HepG2 (cell line): ENCODE results near the gene GPSM1. TPM values are rescaled to one million over a fixed set of nuclear protein-coding genes. Genes with fewer than 3 reads are reported as not detected.
"Not testable (repeated sequence)": the region's sequence is repeated elsewhere in the genome, so short reads cannot be mapped to it uniquely, and the experiment has no call there.

Source experiments
- ATAC-seq: fragments of 200-7000 bp; cut with Tn5 transposase; 3 replicates; pipeline ENCODE4 v1.9.1; 2020; ENCODE audit warnings: mild to moderate bottlenecking, moderate library complexity
- BruUV-seq: library from RNA; stranded (reverse); fragments of 400-500 nt; replicated peaks from 2 replicates; lab custom pipeline; 2021; lab: Mats Ljungman, UMichigan
- CTCF ChIA-PET: fragments of 300-600 bp; formaldehyde crosslinking; extraction: SDS; loops from one replicate; lab custom pipeline; 2021; ENCODE audit warnings: low total read pairs, inconsistent platforms, low intra/inter-chr PET ratio; lab: Yijun Ruan, JAX
- POLR2A ChIA-PET: fragments of 350-600 bp; sonication (Branson Sonifier 250); formaldehyde crosslinking; loops from one replicate; lab custom pipeline; 2020; ENCODE audit warnings: antibody characterized with exemption, inconsistent platforms; lab: Yijun Ruan, JAX
- DNase-seq: peaks from one replicate; pipeline ENCODE4 v3.0.0-alpha.2; 2015; ENCODE audit warnings: low spot score
- FAIRE-seq: peaks from 3 replicates; lab custom pipeline; 2011; peaks lifted over from hg19 to GRCh38; lab: Jason Lieb, UNC
- H2AFZ ChIP-seq: one replicate; pipeline ENCODE4 v1.6.1; 2011; ENCODE audit warnings: low read length, inconsistent platforms
- H3K27ac ChIP-seq: fragments of 300-600 bp; 3 replicates; pipeline ENCODE4 v1.8.0; 2011; ENCODE audit warnings: mixed run types, mild to moderate bottlenecking, mixed read lengths, low read length, inconsistent platforms; ENCODE audit not compliant: insufficient read depth; ENCODE audit errors: extremely low read length
- H3K27me3 ChIP-seq, 2 experiments: fragments of 200-600 bp in 1 of 2; 2 replicates in 1 of 2; 3 replicates in 1 of 2; pipeline versions ENCODE4 v1.6.0 to v1.8.0; 2011; ENCODE audit warnings: low read length in 2 of 2, mild to moderate bottlenecking in 2 of 2, moderate library complexity in 2 of 2, inconsistent platforms in 1 of 2; ENCODE audit not compliant: insufficient read depth in 2 of 2, control insufficient read depth in 1 of 2
- H3K36me3 ChIP-seq, 2 experiments: fragments of 200-600 bp in 1 of 2; replicated peaks in 1 of 2; 2 replicates in 1 of 2; 3 replicates in 1 of 2; pipeline versions ENCODE4 v1.5.1 to v1.8.0; 2011; ENCODE audit warnings: low read length in 2 of 2, inconsistent platforms in 1 of 2; ENCODE audit not compliant: insufficient read depth in 2 of 2, control insufficient read depth in 1 of 2
- H3K4me1 ChIP-seq: 2 replicates; pipeline ENCODE4 v1.5.1; 2012; ENCODE audit warnings: low read length, inconsistent platforms; ENCODE audit not compliant: insufficient read depth
- H3K4me2 ChIP-seq: 2 replicates; pipeline ENCODE4 v1.6.0; 2011; ENCODE audit warnings: low read depth, low read length, inconsistent platforms
- H3K4me3 ChIP-seq, 3 experiments: fragments of 200-600 bp in 1 of 3; sonication (generic), shearing (Covaris generic) in 1 of 3; replicated peaks in 1 of 3; 2 replicates each; pipeline ENCODE4 v1.5.1; 2011 to 2016; ENCODE audit warnings: low read length in 3 of 3, inconsistent platforms in 2 of 3, low read depth in 2 of 3, mild to moderate bottlenecking in 2 of 3, control low read depth in 1 of 3, mixed read lengths in 1 of 3; ENCODE audit not compliant: insufficient read depth in 1 of 3
- H3K79me2 ChIP-seq: one replicate; pipeline ENCODE4 v1.6.1; 2011; ENCODE audit warnings: low read length, inconsistent platforms; ENCODE audit not compliant: insufficient read depth
- H3K9ac ChIP-seq: 2 replicates; pipeline ENCODE4 v1.6.0; 2011; ENCODE audit warnings: mild to moderate bottlenecking, low read depth, low read length, inconsistent platforms; ENCODE audit not compliant: insufficient read depth
- H3K9me3 ChIP-seq: 2 replicates; pipeline ENCODE4 v1.5.1; 2012; ENCODE audit warnings: mild to moderate bottlenecking, low read length
- H4K20me1 ChIP-seq: 2 replicates; pipeline ENCODE4 v1.6.0; 2011; ENCODE audit warnings: inconsistent platforms, mild to moderate bottlenecking, low read length, moderate library complexity; ENCODE audit not compliant: insufficient read depth
- BRD4 ChIP-seq: sonication (generic); formaldehyde crosslinking; IDR thresholded peaks from 2 replicates; pipeline ENCODE4 v1.4.0; 2020; ENCODE audit warnings: missing genetic modification reagents
- CAMTA2 ChIP-seq: sonication (generic); formaldehyde crosslinking; IDR thresholded peaks from 2 replicates; pipeline ENCODE4 v1.4.0; 2020; ENCODE audit warnings: mild to moderate bottlenecking, missing genetic modification reagents, borderline replicate concordance
- DNMT3B ChIP-seq: conservative IDR thresholded peaks from 2 replicates; pipeline ENCODE4 v1.6.1; 2016; ENCODE audit warnings: missing biosample characterization, control low read depth
- ERF ChIP-seq: IDR thresholded peaks from 2 replicates; pipeline ENCODE4 v1.6.1; 2018; ENCODE audit warnings: missing biosample characterization, missing genetic modification reagents
- FOXP1 ChIP-seq, 2 experiments: fragments of 450-650 bp in 1 of 2; IDR thresholded peaks; 2 replicates each; pipeline ENCODE4 v1.6.1; 2017 to 2018; ENCODE audit warnings: antibody characterized with exemption in 1 of 2
- HDAC6 ChIP-seq: fragments of 200-600 bp; sonication (generic); IDR thresholded peaks from 2 replicates; pipeline ENCODE4 v1.7.0; 2017; ENCODE audit warnings: mild to moderate bottlenecking, antibody characterized with exemption, low read length, low read depth
- KAT7 ChIP-seq: IDR thresholded peaks from 2 replicates; pipeline ENCODE4 v1.6.1; 2018; ENCODE audit warnings: borderline replicate concordance, missing compliant biosample characterization
- MAF1 ChIP-seq: sonication (generic); formaldehyde crosslinking; IDR thresholded peaks from 2 replicates; pipeline ENCODE4 v1.5.0; 2020; ENCODE audit warnings: missing genetic modification reagents, borderline replicate concordance
- MBNL3 ChIP-seq: fragments of 250-450 bp; sonication (Bioruptor Pico); conservative IDR thresholded peaks from 2 replicates; pipeline ENCODE4 v1.8.0; 2022; ENCODE audit warnings: mild to moderate bottlenecking, inconsistent platforms
- NFE2L2 ChIP-seq: fragments of 150-350 bp; IDR thresholded peaks from 2 replicates; pipeline ENCODE4 v1.6.1; 2014; ENCODE audit warnings: low read length
- PRDM10 ChIP-seq: sonication (generic); formaldehyde crosslinking; IDR thresholded peaks from 2 replicates; pipeline ENCODE4 v1.4.0; 2020; ENCODE audit warnings: low read depth, missing genetic modification reagents
- SALL1 ChIP-seq: sonication (generic); formaldehyde crosslinking; IDR thresholded peaks from 2 replicates; pipeline ENCODE4 v1.8.0; 2022; ENCODE audit warnings: mild to moderate bottlenecking, missing genetic modification reagents
- SNRNP70 ChIP-seq: fragments of 200-400 bp; formaldehyde crosslinking; IDR thresholded peaks from 2 replicates; pipeline ENCODE4 v1.6.1; 2017; ENCODE audit warnings: mild to moderate bottlenecking, low read depth, low read length, moderate library complexity
- ZNF17 ChIP-seq: sonication (generic); formaldehyde crosslinking; IDR thresholded peaks from 2 replicates; pipeline ENCODE4 v1.5.0; 2020; ENCODE audit warnings: mild to moderate bottlenecking, missing genetic modification reagents
- ZNF225 ChIP-seq: sonication (generic); formaldehyde crosslinking; IDR thresholded peaks from 2 replicates; pipeline ENCODE4 v1.4.0; 2020; ENCODE audit warnings: mild to moderate bottlenecking, missing genetic modification reagents
- ZNF326 ChIP-seq: sonication (generic); formaldehyde crosslinking; IDR thresholded peaks from 2 replicates; pipeline ENCODE4 v1.4.0; 2020; ENCODE audit warnings: missing genetic modification reagents, borderline replicate concordance
- WGBS: methylation state at CpG from one replicate; pipeline ENCODE4 v1.1.6; 2017; ENCODE audit warnings: low lambda C conversion rate; 5-methylcytosine and 5-hydroxymethylcytosine counted together
- in situ Hi-C: cut with HindIII; loops from 2 replicates; pipeline ENCODE4 v1.10.0; 2017; ENCODE audit warnings: low pct_unique_long_range_greater_than_20kb; ENCODE audit not compliant: extremely low pct_ligation_motif_present
- intact Hi-C: fragments of 100-400 bp; cut with micrococcal nuclease; formaldehyde crosslinking; loops from one replicate; pipeline ENCODE4 v1.10.0; 2022; ENCODE audit not compliant: unreplicated experiment
- polyA plus RNA-seq, 8 experiments: library from polyadenylated mRNA; depleted of rRNA in 3 of 8; stranded (reverse) in 7 of 8; unstranded in 1 of 8; fragments of >200 nt; fragmentation: Illumina TruSeq in 4 of 8; extraction: Trizol in 4 of 8; gene quantifications; 2 replicates each; pipeline versions ENCODE4 v1.2.1 to v1.2.3, GENCODE V29; 2011 to 2016; ENCODE audit warnings: low read depth in 4 of 8, missing spikeins in 1 of 8, mixed read lengths in 1 of 8; ENCODE audit not compliant: insufficient read depth in 1 of 8
- total RNA-seq, 5 experiments: library from RNA; depleted of rRNA; stranded (reverse); fragments of >200 nt; fragmentation: Illumina TruSeq; extraction: Trizol; gene quantifications; 2 replicates each; pipeline ENCODE4 v1.2.3, GENCODE V29; 2016; ENCODE audit warnings: low read depth in 1 of 5

The GPSM1 gene
- total and polyA plus RNA-seq, 2 of the 13 experiments (the other 11 are each of a cell fraction or from before 2014, with no cell fraction given) = 1.0 to 2.4 TPM

DNA sequence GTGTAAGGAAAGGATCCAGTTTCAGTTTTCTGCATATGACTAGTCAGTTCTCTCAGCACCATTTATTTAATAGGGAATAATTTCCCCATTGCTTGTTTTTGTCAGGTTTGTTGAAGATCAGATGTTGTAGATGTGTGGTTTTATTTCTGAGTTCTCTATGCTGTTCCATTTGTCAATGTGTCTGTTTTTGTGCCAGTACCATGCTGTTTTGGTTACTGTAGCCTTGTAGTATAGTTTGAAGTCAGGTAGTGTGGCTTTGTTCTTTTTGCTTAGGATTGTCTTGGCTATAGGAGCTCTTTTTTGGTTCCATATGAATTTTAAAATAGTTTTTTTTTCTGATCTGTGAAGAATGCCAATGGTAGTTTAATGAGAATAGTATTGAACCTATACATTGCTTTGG, 6.4 kb upstream of the GPSM1 start:
- DNase-seq, CTCF ChIA-PET, H3K79me2 ChIP-seq, H3K9ac ChIP-seq, intact Hi-C loops, H3K4me2 ChIP-seq, H3K9me3 ChIP-seq, H3K27ac ChIP-seq, in situ Hi-C loops, FAIRE-seq, H3K36me3 ChIP-seq, BruUV-seq, H4K20me1 ChIP-seq, H3K4me3 ChIP-seq, H2AFZ ChIP-seq, POLR2A ChIA-PET, ATAC-seq: not testable (repeated sequence)
- H3K27me3 ChIP-seq = peaks cover 12 to 46% of the 10 kb centered on the region in 2 experiments
- peaks cover 15% of the 10 kb centered on the region for H3K4me1 ChIP-seq

GRCh38 chr9:136321561-136321960, 5.8 kb upstream of the GPSM1 start:
- Histone ChIP-seq H3K9ac (no peak overlapping the region), H3K36me3 (no peaks in the 10 kb centered on the region), H4K20me1 (no peaks in the 10 kb centered on the region), H3K79me2 (no peaks in the 10 kb centered on the region), H2AFZ (no peak overlapping the region), H3K9me3 (no peaks in the 10 kb centered on the region), H3K27ac (no peak overlapping the region), H3K4me2 (no peak overlapping the region), H3K4me3 (no peak overlapping the region), H3K4me1 (peaks cover 21% of the 10 kb centered on the region), H3K27me3 (peaks cover 16 to 52% of the 10 kb centered on the region in 2 experiments)
- no TSS peak for BruUV-seq
- CTCF ChIA-PET = no interaction called here
- intact Hi-C loops (no loop called here), in situ Hi-C loops (no loop called here)
- no peak for DNase-seq
- FAIRE-seq = no peak
- ATAC-seq = no peak
- WGBS = 66% methylated on average over 14 of the region's 19 CpGs
- POLR2A ChIA-PET = no interaction called here
- TF ChIP-seq PRDM10 (CRISPR knock-in tag) (no peak), KAT7 (CRISPR knock-in tag) (no peak), MBNL3 (no peak), SALL1 (CRISPR knock-in tag) (no peak), ZNF17 (CRISPR knock-in tag) (no peak), ZNF225 (CRISPR knock-in tag) (no peak), FOXP1 (IDR thresholded peaks at IDR 0.05) (no peak), FOXP1 (CRISPR knock-in tag; IDR thresholded peaks at IDR 0.05) (no peak), BRD4 (no peak), MAF1 (CRISPR knock-in tag) (no peak), CAMTA2 (CRISPR knock-in tag) (no peak), HDAC6 (no peak), ERF (CRISPR knock-in tag) (no peak), NFE2L2 (no peak), DNMT3B (CRISPR knock-in tag) (no peak), ZNF326 (no peak), SNRNP70 (no peak)
